Fibroblast of lung (primary cell): ENCODE measurements around the gene FRS2.

Experiments used
- CTCF ChIP-seq, 2 donors: IDR thresholded peaks in 1 of 2; conservative IDR thresholded peaks in 1 of 2; 1 replicate in 1 of 2; 2 replicates in 1 of 2; pipeline ENCODE4 v1.5.1; 2011 to 2012; ENCODE audit warnings: low read length in 2 of 2, control low read depth in 1 of 2, inconsistent platforms in 1 of 2, low read depth in 1 of 2, mild to moderate bottlenecking in 1 of 2
- EZH2 ChIP-seq: IDR thresholded peaks from 2 replicates; pipeline ENCODE4 v1.5.1; 2012; ENCODE audit warnings: low read length, control low read depth, mild to moderate bottlenecking; ENCODE audit errors: missing control alignments

- TF ChIP-seq EZH2, result no peak
- no peak for TF ChIP-seq CTCF (conservative IDR thresholded peaks at IDR 0.05 in 1 of 2, IDR thresholded peaks at IDR 0.05 in 1 of 2; ENCODE audit: low read depth in 1 of 2, low read length in 2 of 2)
These were observed 151.4 kb downstream of the FRS2 start for GRCh38 chr12:69621551-69621950.
